Activated CD8-positive, alpha-beta T cell treated with anti-CD3 and anti-CD28 coated beads for 36 hours (primary cell): Measurements from ENCODE around the gene FSTL4. TPM values are rescaled to one million over a fixed set of nuclear protein-coding genes. Genes with fewer than 3 reads are reported as not detected.
A peak's percentile ranks its signal among the peaks of the same experiment; 100 is the strongest.

ENCODE experiments used
- ATAC-seq: fragments of 200-7000 bp; cut with Tn5 transposase; one replicate; pipeline ENCODE4 v1.10.0; 2021; ENCODE audit warnings: mild to moderate bottlenecking, moderate library complexity
- CTCF ChIA-PET: fragments of 350-600 bp; sonication (Branson Sonifier 250); formaldehyde crosslinking; loops from one replicate; lab custom pipeline; 2021; ENCODE audit warnings: antibody characterized with exemption; lab: Charles Lee
- POLR2A ChIA-PET: fragments of 350-600 bp; sonication (Branson Sonifier 250); formaldehyde crosslinking; loops from one replicate; lab custom pipeline; 2021; ENCODE audit warnings: antibody characterized with exemption; lab: Charles Lee
- DNase-seq: peaks from one replicate; pipeline ENCODE4 v3.0.0-alpha.2; 2020
- H3K27ac Mint-ChIP-seq: one replicate; pipeline ENCODE4 v1.8.0; 2021; ENCODE audit warnings: mild to moderate bottlenecking, mixed read lengths
- H3K27me3 Mint-ChIP-seq: one replicate; pipeline ENCODE4 v1.8.0; 2021; ENCODE audit warnings: mixed read lengths
- H3K36me3 Mint-ChIP-seq: one replicate; pipeline ENCODE4 v1.8.0; 2021; ENCODE audit warnings: low read depth, mixed read lengths
- H3K4me1 Mint-ChIP-seq: one replicate; pipeline ENCODE4 v1.8.0; 2021; ENCODE audit warnings: low read depth, mixed read lengths
- H3K4me3 Mint-ChIP-seq: one replicate; pipeline ENCODE4 v1.8.0; 2021; ENCODE audit warnings: mild to moderate bottlenecking, moderate library complexity, mixed read lengths
- H3K9me3 Mint-ChIP-seq: one replicate; pipeline ENCODE4 v1.8.0; 2021; ENCODE audit warnings: mixed read lengths
- intact Hi-C: fragments of 100-400 bp; cut with micrococcal nuclease; formaldehyde crosslinking; loops from one replicate; pipeline ENCODE4 v1.10.0; 2022
- total RNA-seq, 2 experiments: library from RNA; stranded (reverse); gene quantifications; one replicate each; pipeline ENCODE4 v1.2.3, GENCODE V29; 2021
- TF ChIP-seq, protein P1 (sequence below): fragments of 200-600 bp; IDR thresholded peaks from one replicate; pipeline ENCODE4 v1.8.0; 2022; ENCODE audit warnings: antibody characterized with exemption, mild to moderate bottlenecking

Gene FSTL4
- total RNA-seq, 2 experiments from 2014 or later: not detected

DNA sequence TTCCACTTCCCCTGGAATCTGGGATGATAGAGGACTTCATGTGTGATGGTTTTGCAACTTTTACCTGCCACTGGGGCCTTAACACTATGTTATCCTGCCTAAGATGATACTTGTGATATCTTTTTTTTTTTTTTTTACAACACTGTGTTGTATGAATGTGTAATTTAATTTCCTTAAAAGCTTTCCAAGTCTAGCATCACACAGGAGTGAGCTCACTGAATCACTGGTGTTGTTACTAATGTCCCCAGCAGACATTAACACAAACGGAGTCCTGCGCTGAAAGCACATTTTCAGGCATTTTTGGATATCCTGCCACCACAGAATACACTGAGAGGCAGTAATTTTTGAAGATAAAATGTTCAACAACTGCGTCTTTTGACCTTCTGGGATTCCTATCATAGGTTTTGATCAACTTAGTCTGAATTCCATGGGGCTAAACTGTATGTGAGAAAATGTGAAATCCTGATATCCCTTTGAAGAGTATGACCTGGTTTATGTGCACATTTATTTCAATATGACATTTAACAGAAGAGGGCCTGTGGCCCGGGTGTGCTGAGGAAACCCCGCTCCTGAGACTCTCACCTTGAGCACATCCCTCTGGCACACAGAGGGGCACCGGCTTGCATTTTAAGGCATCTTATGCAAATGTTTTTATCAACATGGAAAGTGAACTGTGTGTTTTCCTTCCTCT lies 118.0 kb downstream of the FSTL4 start:
- no peaks in the 10 kb centered on the region for H3K9me3 Mint-ChIP-seq
- H3K27ac Mint-ChIP-seq: no peak overlapping the region
- peaks cover 6% of the 10 kb centered on the region for H3K4me1 Mint-ChIP-seq

GRCh38 chr5:133489632-133490031 lies 122.7 kb downstream of the FSTL4 start:
- peaks cover 6% of the 10 kb centered on the region for H3K4me1 Mint-ChIP-seq
- H3K4me3 Mint-ChIP-seq: no peak overlapping the region
- no peak overlapping the region for H3K27ac Mint-ChIP-seq
- no peaks in the 10 kb centered on the region for H3K36me3 Mint-ChIP-seq
- no peaks in the 10 kb centered on the region for H3K9me3 Mint-ChIP-seq
- ATAC-seq (peak; percentile 91), DNase-seq (peak; percentile 57)
- TF ChIP-seq, protein P1, sequence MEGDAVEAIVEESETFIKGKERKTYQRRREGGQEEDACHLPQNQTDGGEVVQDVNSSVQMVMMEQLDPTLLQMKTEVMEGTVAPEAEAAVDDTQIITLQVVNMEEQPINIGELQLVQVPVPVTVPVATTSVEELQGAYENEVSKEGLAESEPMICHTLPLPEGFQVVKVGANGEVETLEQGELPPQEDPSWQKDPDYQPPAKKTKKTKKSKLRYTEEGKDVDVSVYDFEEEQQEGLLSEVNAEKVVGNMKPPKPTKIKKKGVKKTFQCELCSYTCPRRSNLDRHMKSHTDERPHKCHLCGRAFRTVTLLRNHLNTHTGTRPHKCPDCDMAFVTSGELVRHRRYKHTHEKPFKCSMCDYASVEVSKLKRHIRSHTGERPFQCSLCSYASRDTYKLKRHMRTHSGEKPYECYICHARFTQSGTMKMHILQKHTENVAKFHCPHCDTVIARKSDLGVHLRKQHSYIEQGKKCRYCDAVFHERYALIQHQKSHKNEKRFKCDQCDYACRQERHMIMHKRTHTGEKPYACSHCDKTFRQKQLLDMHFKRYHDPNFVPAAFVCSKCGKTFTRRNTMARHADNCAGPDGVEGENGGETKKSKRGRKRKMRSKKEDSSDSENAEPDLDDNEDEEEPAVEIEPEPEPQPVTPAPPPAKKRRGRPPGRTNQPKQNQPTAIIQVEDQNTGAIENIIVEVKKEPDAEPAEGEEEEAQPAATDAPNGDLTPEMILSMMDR: peak; percentile 35
- intact Hi-C loops: no loop called here
- ChIA-PET POLR2A (no interaction called here), CTCF (interaction anchor here (0.6 to 1.6 kb wide), 5 partner anchors 14 to 380 kb away, joined by 3 to 7 read pairs (median 4); no protein-coding TSS in a partner anchor)
- H3K27me3 Mint-ChIP-seq: peaks cover 3% of the 10 kb centered on the region

More for the DNA sequence above, 118.0 kb downstream of the FSTL4 start:
- TF ChIP-seq, protein P1: no peak
- ATAC-seq: no peak
- no peak for DNase-seq
- Mint-ChIP-seq H3K4me3 (no peak overlapping the region), H3K36me3 (no peaks in the 10 kb centered on the region), H3K27me3 (no peaks in the 10 kb centered on the region)
- intact Hi-C loops: no loop called here
- ChIA-PET CTCF (interaction anchor here (1.0 kb wide), 1 partner anchor 71 kb away, joined by 3 read pairs; no protein-coding TSS in a partner anchor), POLR2A (no interaction called here)

GRCh38 chr5:133487093-133487492 lies 125.2 kb downstream of the FSTL4 start:
- intact Hi-C loops: no loop called here
- Mint-ChIP-seq H3K9me3 (no peaks in the 10 kb centered on the region), H3K27ac (no peak overlapping the region), H3K36me3 (no peaks in the 10 kb centered on the region), H3K27me3 (peaks cover 3% of the 10 kb centered on the region), H3K4me1 (peaks cover 6% of the 10 kb centered on the region), H3K4me3 (no peak overlapping the region)
- TF ChIP-seq, protein P1: no peak
- DNase-seq: no peak
- POLR2A ChIA-PET: no interaction called here
- CTCF ChIA-PET: interaction anchor here (0.7 to 2.4 kb wide), 4 partner anchors 27 to 383 kb away, joined by 3 to 11 read pairs (median 3); no protein-coding TSS in a partner anchor
- no peak for ATAC-seq

- ChIA-PET POLR2A (no interaction called here), CTCF (no interaction called here)
- no peak overlapping the region for H3K27ac Mint-ChIP-seq
- ATAC-seq: no peak
- H3K27me3 Mint-ChIP-seq: peaks cover 3% of the 10 kb centered on the region
- TF ChIP-seq, protein P1: no peak
- H3K36me3 Mint-ChIP-seq: no peaks in the 10 kb centered on the region
- H3K9me3 Mint-ChIP-seq: no peaks in the 10 kb centered on the region
- H3K4me1 Mint-ChIP-seq: peaks cover 6% of the 10 kb centered on the region
- no peak for DNase-seq
- intact Hi-C loops: no loop called here
- H3K4me3 Mint-ChIP-seq: no peak overlapping the region
These were observed 126.9 kb downstream of the FSTL4 start for GRCh38 chr5:133485468-133485867.

DNA sequence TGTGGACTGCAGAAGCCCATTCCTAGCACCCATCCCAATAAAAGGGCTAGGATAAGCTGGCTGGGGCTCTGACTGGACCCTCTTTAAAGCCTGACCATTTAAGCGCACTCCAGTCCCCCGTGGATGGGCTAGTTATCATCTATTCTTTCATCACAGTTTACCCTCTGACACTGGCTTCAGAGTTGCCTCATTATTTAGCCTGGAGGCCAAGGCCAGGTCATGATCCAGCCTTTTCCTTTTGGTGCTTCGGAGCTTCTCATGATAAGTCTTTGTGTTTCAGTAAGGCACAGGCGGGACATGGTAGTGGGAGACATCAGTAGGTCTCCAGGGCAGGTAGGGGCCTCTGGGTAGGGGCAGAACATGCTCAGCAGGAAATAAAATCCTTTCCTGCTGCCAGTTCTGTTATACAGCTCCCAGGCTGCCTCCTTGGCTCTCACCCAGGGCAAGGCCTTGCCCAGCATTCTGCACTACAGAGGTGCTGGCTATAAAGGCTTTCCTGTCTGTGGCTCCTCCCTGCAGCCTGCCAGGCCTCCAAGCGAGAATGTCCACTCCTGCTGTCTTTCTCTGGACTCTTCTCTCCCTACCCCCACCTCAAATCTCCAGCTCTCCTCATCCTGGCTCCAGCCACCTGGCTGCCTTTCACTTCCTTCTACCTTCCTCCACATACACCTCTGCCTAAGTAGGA lies 128.8 kb downstream of the FSTL4 start:
- H3K27me3 Mint-ChIP-seq: peaks cover 3% of the 10 kb centered on the region
- H3K4me1 Mint-ChIP-seq: no peaks in the 10 kb centered on the region
- TF ChIP-seq, protein P1: no peak
- ChIA-PET POLR2A (no interaction called here), CTCF (interaction anchor here (0.9 kb wide), 1 partner anchor 125 kb away, joined by 3 read pairs; no protein-coding TSS in a partner anchor)
- no peak for ATAC-seq
- H3K27ac Mint-ChIP-seq: no peak overlapping the region
- no peaks in the 10 kb centered on the region for H3K9me3 Mint-ChIP-seq
- DNase-seq: no peak
- no peak overlapping the region for H3K4me3 Mint-ChIP-seq
- H3K36me3 Mint-ChIP-seq: no peaks in the 10 kb centered on the region
- intact Hi-C loops: no loop called here
